ENCODE results near the gene MTCL1.

- TF ChIP-seq CTCF (conservative IDR thresholded peaks at IDR 0.05; ENCODE audit: low read length), result no peak
- no peak for TF ChIP-seq EZH2phosphoT487 (IDR thresholded peaks at IDR 0.05; ENCODE audit: borderline replicate concordance)
Measured at GRCh38 chr18:8734496-8734895, 29.1 kb downstream of the MTCL1 start.

All from Loucy (cell line).